ENCODE measurements around the gene CEP350. TPM values are rescaled to one million over a fixed set of nuclear protein-coding genes. Genes with fewer than 3 reads are reported as not detected.

The CEP350 gene
- polyA plus RNA-seq, 2 of the 4 experiments (the other 2 are of a cell fraction), result 6.4 to 22.6 TPM

- POLR2A ChIA-PET, result interaction anchor here (1.3 to 2.2 kb wide), 2 partner anchors 62 to 270 kb away, joined by 3 to 12 read pairs; partner anchors contain the start of gene TOR1AIP1
- TF ChIP-seq ESRRA (IDR thresholded peaks at IDR 0.05; ENCODE audit: borderline replicate concordance, low read length) (no peak), NFE2L2 (conservative IDR thresholded peaks at IDR 0.05; ENCODE audit: low read length) (no peak), RAD21 (conservative IDR thresholded peaks at IDR 0.05 in 1 of 2, IDR thresholded peaks at IDR 0.05 in 1 of 2) (no peak)
- ATAC-seq, result no peak
Observed at GRCh38 chr1:180153032-180153431, 198.4 kb downstream of the CEP350 start.

GRCh38 chr1:180154003-180154324 lies 199.4 kb downstream of the CEP350 start:
- ATAC-seq, result peak; percentile 5 to 9; a peak in 5 of 6 replicates

More at GRCh38 chr1:180153032-180153431, 198.4 kb downstream of the CEP350 start:
- CTCF ChIA-PET, result interaction anchor here (1.3 to 7.3 kb wide), 2 partner anchors 15 to 26 kb away, joined by 3 to 70 read pairs; no protein-coding TSS in a partner anchor
- Histone ChIP-seq H3K4me3 (no peak overlapping the region), H3K4me1 (peaks cover 34% of the 10 kb centered on the region), H3K27ac (0 out of 6 replicates have a peak overlapping the region, but pooled peaks of 1 of the 2 experiments have one; percentile 69), H3K4me2 (no peak overlapping the region; the same call in 2 of the 3 replicates), H3K9me3 (no peaks in the 10 kb centered on the region)
- FAIRE-seq (no peak), DNase-seq (ENCODE audit: low read depth in 1 of 2, low spot score in 1 of 2) (no peak)
- WGBS (ENCODE audit: missing lambda C conversion rate), result 92% methylated on average over 5 of the region's 5 CpGs

GRCh38 chr1:180154325-180155181 lies 199.9 kb downstream of the CEP350 start, which contains the start of gene QSOX1:
QSOX1 (plus strand) TSS chr1:180154869; CDS start chr1:180154908, 39 bp downstream.
- DNase-seq (ENCODE audit: low read depth in 1 of 2, low spot score in 1 of 2) (peak; percentile 86 to 91), FAIRE-seq (no peak), ATAC-seq (peak; percentile 86 to 89)
- peak within 1 kb of the TSS; percentile 80 for H3K4me2 ChIP-seq
- H3K9me3 ChIP-seq, result no peaks in the 10 kb centered on the region
- H3K27ac ChIP-seq, result peak within 1 kb of the TSS; percentile 96 to 97
- peak within 1 kb of the TSS; percentile 90 for H3K4me3 ChIP-seq
- peaks cover 34% of the 10 kb centered on the region for H3K4me1 ChIP-seq
- WGBS (ENCODE audit: missing lambda C conversion rate), result 0% methylated on average over 26 of the region's 100 CpGs
- POLR2A ChIA-PET, result interaction anchor here (0.7 to 2.2 kb wide), 12 partner anchors 11 to 272 kb away, joined by 3 to 12 read pairs (median 4); partner anchors contain the start of genes CEP350, LHX4 and TOR1AIP1
- CTCF ChIA-PET, result interaction anchor here (0.5 to 7.3 kb wide), 7 partner anchors 13 to 340 kb away, joined by 3 to 70 read pairs (median 4); no protein-coding TSS in a partner anchor
- TF ChIP-seq BHLHE40 (IDR thresholded peaks at IDR 0.05; ENCODE audit: low read depth, low read length) (no peak), TP53 (CRISPR knock-in tag; IDR thresholded peaks at IDR 0.05) (no peak), JUNB (IDR thresholded peaks at IDR 0.05) (no peak), RARB (CRISPR knock-in tag; IDR thresholded peaks at IDR 0.05) (no peak), ZFP36 (IDR thresholded peaks at IDR 0.05; ENCODE audit: borderline replicate concordance, partially characterized antibody) (no peak), FOXS1 (CRISPR knock-in tag; IDR thresholded peaks at IDR 0.05) (no peak), HES2 (IDR thresholded peaks at IDR 0.05) (no peak), MYC (IDR thresholded peaks at IDR 0.05; ENCODE audit: borderline replicate concordance, low read length) (no peak), RFX5 (IDR thresholded peaks at IDR 0.05) (no peak), EHMT2 (IDR thresholded peaks at IDR 0.05; ENCODE audit: low read depth) (no peak), RAD21 (conservative IDR thresholded peaks at IDR 0.05 in 1 of 2, IDR thresholded peaks at IDR 0.05 in 1 of 2) (no peak; a peak in 1 of 5 replicates), MAFK (IDR thresholded peaks at IDR 0.05; ENCODE audit: partially characterized antibody) (no peak), MAZ (IDR thresholded peaks at IDR 0.05; ENCODE audit: borderline replicate concordance, low read depth, low read length) (peak; percentile 50; the same call in 1 of the 2 replicates), ZNF302 (CRISPR knock-in tag; IDR thresholded peaks at IDR 0.05) (no peak), NR3C1 (IDR thresholded peaks at IDR 0.05) (no peak), SREBF2 (IDR thresholded peaks at IDR 0.05) (no peak), MAX (IDR thresholded peaks at IDR 0.05) (peak; percentile 59), EP300 (IDR thresholded peaks at IDR 0.05) (no peak), KDM5A (IDR thresholded peaks at IDR 0.05) (no peak)

More at GRCh38 chr1:180154003-180154324, 199.4 kb downstream of the CEP350 start:
- no peaks in the 10 kb centered on the region for H3K9me3 ChIP-seq
- POLR2A ChIA-PET, result interaction anchor here (0.9 to 2.2 kb wide), 9 partner anchors 11 to 271 kb away, joined by 3 to 12 read pairs (median 4); partner anchors contain the start of genes CEP350, LHX4 and TOR1AIP1
- TF ChIP-seq NR3C1 (IDR thresholded peaks at IDR 0.05) (no peak), KDM5A (IDR thresholded peaks at IDR 0.05) (no peak), PHF8 (IDR thresholded peaks at IDR 0.05; ENCODE audit: borderline replicate concordance, low read depth) (no peak), SREBF2 (IDR thresholded peaks at IDR 0.05) (no peak), REST (IDR thresholded peaks at IDR 0.05) (no peak), FOSB (CRISPR knock-in tag; IDR thresholded peaks at IDR 0.05) (no peak), HOXB5 (CRISPR knock-in tag; IDR thresholded peaks at IDR 0.05) (no peak), HDAC2 (IDR thresholded peaks at IDR 0.05) (no peak), RAD21 (conservative IDR thresholded peaks at IDR 0.05 in 1 of 2, IDR thresholded peaks at IDR 0.05 in 1 of 2) (no peak)
- CTCF ChIA-PET, result interaction anchor here (0.5 to 7.3 kb wide), 4 partner anchors 14 to 339 kb away, joined by 3 to 70 read pairs (median 4); no protein-coding TSS in a partner anchor
- H3K4me2 ChIP-seq, result peak overlapping the region; percentile 80
- FAIRE-seq (no peak), DNase-seq (ENCODE audit: low read depth in 1 of 2, low spot score in 1 of 2) (peak in 1 of 2 experiments; percentile 28)
- peak overlapping the region; percentile 96 to 97 for H3K27ac ChIP-seq
- 38% methylated on average over 7 of the region's 7 CpGs for WGBS (ENCODE audit: missing lambda C conversion rate)
- peaks cover 34% of the 10 kb centered on the region for H3K4me1 ChIP-seq
- peak overlapping the region; percentile 90 for H3K4me3 ChIP-seq

Data from A549 (cell line).